Gastrocnemius medialis (tissue), 4 donors: ENCODE results near the gene DEK.

Experiments used
- POLR2A ChIP-seq, 2 donors: fragments of 450-650 bp; IDR thresholded peaks; one replicate each; pipeline ENCODE4 v1.6.1; 2017; ENCODE audit warnings: antibody characterized with exemption in 2 of 2, mild to moderate bottlenecking in 2 of 2, moderate library complexity in 2 of 2
- TF ChIP-seq, protein P1 (sequence below), 5 experiments: fragments of 450-650 bp in 3 of 5; fragments of 200-600 bp in 2 of 5; sonication (generic) in 2 of 5; IDR thresholded peaks in 4 of 5; conservative IDR thresholded peaks in 1 of 5; 1 replicate in 4 of 5; 2 replicates in 1 of 5; pipeline ENCODE4 v1.5.1; 2016 to 2019; ENCODE audit warnings: antibody characterized with exemption in 5 of 5, mild to moderate bottlenecking in 3 of 5, moderate library complexity in 3 of 5

DNA sequence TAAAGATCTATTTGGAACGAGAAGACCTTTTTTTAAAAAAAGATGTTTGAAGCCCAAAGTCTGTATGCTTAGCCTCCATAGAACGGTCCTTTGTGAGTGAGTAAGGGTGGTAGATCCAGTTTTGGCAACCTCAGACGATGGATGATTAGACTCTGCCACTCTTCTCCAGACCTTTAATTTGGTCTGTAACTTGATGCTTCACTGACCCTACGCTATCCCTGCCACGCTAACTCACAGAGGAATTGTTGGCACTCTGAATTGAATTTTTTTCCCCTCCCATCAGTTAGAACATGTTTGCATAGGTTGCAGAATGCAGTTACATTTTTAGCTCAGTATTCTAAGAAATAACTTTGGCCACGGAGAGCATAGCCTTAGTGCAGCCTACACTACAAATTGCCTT lies 15.8 kb upstream of the DEK start:
- TF ChIP-seq, protein P1, sequence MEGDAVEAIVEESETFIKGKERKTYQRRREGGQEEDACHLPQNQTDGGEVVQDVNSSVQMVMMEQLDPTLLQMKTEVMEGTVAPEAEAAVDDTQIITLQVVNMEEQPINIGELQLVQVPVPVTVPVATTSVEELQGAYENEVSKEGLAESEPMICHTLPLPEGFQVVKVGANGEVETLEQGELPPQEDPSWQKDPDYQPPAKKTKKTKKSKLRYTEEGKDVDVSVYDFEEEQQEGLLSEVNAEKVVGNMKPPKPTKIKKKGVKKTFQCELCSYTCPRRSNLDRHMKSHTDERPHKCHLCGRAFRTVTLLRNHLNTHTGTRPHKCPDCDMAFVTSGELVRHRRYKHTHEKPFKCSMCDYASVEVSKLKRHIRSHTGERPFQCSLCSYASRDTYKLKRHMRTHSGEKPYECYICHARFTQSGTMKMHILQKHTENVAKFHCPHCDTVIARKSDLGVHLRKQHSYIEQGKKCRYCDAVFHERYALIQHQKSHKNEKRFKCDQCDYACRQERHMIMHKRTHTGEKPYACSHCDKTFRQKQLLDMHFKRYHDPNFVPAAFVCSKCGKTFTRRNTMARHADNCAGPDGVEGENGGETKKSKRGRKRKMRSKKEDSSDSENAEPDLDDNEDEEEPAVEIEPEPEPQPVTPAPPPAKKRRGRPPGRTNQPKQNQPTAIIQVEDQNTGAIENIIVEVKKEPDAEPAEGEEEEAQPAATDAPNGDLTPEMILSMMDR (IDR thresholded peaks at IDR 0.05 in 4 of 5, conservative IDR thresholded peaks at IDR 0.05 in 1 of 5), result no peak
- no peak for TF ChIP-seq POLR2A (IDR thresholded peaks at IDR 0.05)
